Neuronal stem cell (in vitro differentiated cells): ENCODE results near the gene TMPRSS3.
A peak's percentile ranks its signal among the peaks of the same experiment; 100 is the strongest.

Source experiments
- DNase-seq: peaks from one replicate; pipeline ENCODE4 v3.0.0-alpha.2; 2013; ENCODE audit warnings: low spot score
- H2AFZ ChIP-seq: one replicate; pipeline ENCODE4 v1.6.1; 2013; ENCODE audit warnings: mild to moderate bottlenecking, low read length, inconsistent platforms
- H2AK5ac ChIP-seq: 2 replicates; pipeline ENCODE4 v1.6.1; 2013; ENCODE audit warnings: low read depth, mild to moderate bottlenecking, inconsistent platforms, low read length, moderate library complexity, mixed read lengths
- H2BK120ac ChIP-seq: 2 replicates; pipeline ENCODE4 v1.6.1; 2013; ENCODE audit warnings: low read depth, mild to moderate bottlenecking, inconsistent platforms, low read length, moderate library complexity, mixed read lengths
- H2BK12ac ChIP-seq: one replicate; pipeline ENCODE4 v1.6.1; 2013; ENCODE audit warnings: low read length, inconsistent platforms
- H2BK15ac ChIP-seq: 2 replicates; pipeline ENCODE4 v1.6.1; 2013; ENCODE audit warnings: mild to moderate bottlenecking, low read length, inconsistent platforms, mixed read lengths
- H2BK5ac ChIP-seq: one replicate; pipeline ENCODE4 v1.6.1; 2013; ENCODE audit warnings: inconsistent platforms, mild to moderate bottlenecking, low read length, moderate library complexity
- H3K14ac ChIP-seq: one replicate; pipeline ENCODE4 v1.6.1; 2013; ENCODE audit warnings: low read length, inconsistent platforms
- H3K18ac ChIP-seq: 2 replicates; pipeline ENCODE4 v1.6.1; 2013; ENCODE audit warnings: low read length, inconsistent platforms
- H3K23ac ChIP-seq: 2 replicates; pipeline ENCODE4 v1.6.1; 2013; ENCODE audit warnings: low read depth, mild to moderate bottlenecking, mixed read lengths, low read length, inconsistent platforms; ENCODE audit not compliant: poor library complexity
- H3K27ac ChIP-seq: replicated peaks from 3 replicates; pipeline ENCODE4 v1.5.1; 2013; ENCODE audit warnings: low read length, inconsistent platforms
- H3K27me3 ChIP-seq, 3 experiments: 2 replicates each; pipeline ENCODE4 v1.6.1; 2013; ENCODE audit warnings: low read length in 3 of 3, mild to moderate bottlenecking in 2 of 3, inconsistent platforms in 1 of 3, low read depth in 1 of 3, mixed read lengths in 1 of 3, moderate library complexity in 1 of 3; ENCODE audit not compliant: control insufficient read depth in 3 of 3, insufficient read depth in 3 of 3
- H3K36me3 ChIP-seq, 2 donors: replicated peaks in 1 of 2; 2 replicates each; pipeline ENCODE4 v1.6.1; 2013; ENCODE audit warnings: low read length in 2 of 2; ENCODE audit not compliant: control insufficient read depth in 2 of 2, insufficient read depth in 2 of 2
- H3K4ac ChIP-seq: 2 replicates; pipeline ENCODE4 v1.6.1; 2013; ENCODE audit warnings: inconsistent platforms, mild to moderate bottlenecking, low read length, moderate library complexity
- H3K4me1 ChIP-seq, 2 donors: 1 replicate in 1 of 2; 2 replicates in 1 of 2; pipeline ENCODE4 v1.6.1; 2013; ENCODE audit warnings: low read length in 2 of 2, low read depth in 1 of 2; ENCODE audit not compliant: control insufficient read depth in 2 of 2, insufficient read depth in 1 of 2
- H3K4me2 ChIP-seq: one replicate; pipeline ENCODE4 v1.6.1; 2013; ENCODE audit warnings: mild to moderate bottlenecking, low read length, inconsistent platforms; ENCODE audit not compliant: insufficient read depth, poor library complexity, severe bottlenecking
- H3K4me3 ChIP-seq, 2 donors: 2 replicates each; pipeline ENCODE4 v1.5.1; 2013; ENCODE audit warnings: low read length in 2 of 2, mild to moderate bottlenecking in 2 of 2, inconsistent platforms in 1 of 2, moderate library complexity in 1 of 2
- H3K79me1 ChIP-seq: one replicate; pipeline ENCODE4 v1.6.1; 2013; ENCODE audit warnings: low read depth, mild to moderate bottlenecking, inconsistent platforms, low read length, moderate library complexity
- H3K9ac ChIP-seq: one replicate; pipeline ENCODE4 v1.6.1; 2013; ENCODE audit warnings: mild to moderate bottlenecking, low read depth, low read length, inconsistent platforms; ENCODE audit not compliant: poor library complexity
- H3K9me3 ChIP-seq, 2 donors: replicated peaks in 1 of 2; 2 replicates each; pipeline versions ENCODE3 to v1.6.1; 2013; ENCODE audit warnings: low read length in 2 of 2, mild to moderate bottlenecking in 2 of 2, inconsistent platforms in 1 of 2, low read depth in 1 of 2, mixed read lengths in 1 of 2, moderate library complexity in 1 of 2; ENCODE audit not compliant: control insufficient read depth in 2 of 2, insufficient read depth in 1 of 2
- H4K8ac ChIP-seq: one replicate; pipeline ENCODE4 v1.6.1; 2013; ENCODE audit warnings: low read depth, mild to moderate bottlenecking, inconsistent platforms, low read length, moderate library complexity
- H4K91ac ChIP-seq: one replicate; pipeline ENCODE4 v1.6.1; 2013; ENCODE audit warnings: low read length, low read depth, mild to moderate bottlenecking, inconsistent platforms; ENCODE audit not compliant: poor library complexity
- WGBS, 2 donors: extraction: QIAGEN DNeasy Blood & Tissue Kit; methylation state at CpG; one replicate each; pipeline ENCODE4 v1.1.7; 2013; ENCODE audit warnings: missing lambda C conversion rate in 2 of 2, mixed read lengths in 1 of 2; ENCODE audit not compliant: insufficient read length in 2 of 2, insufficient replicate concordance in 1 of 2; ENCODE audit errors: extremely low coverage in 2 of 2; 5-methylcytosine and 5-hydroxymethylcytosine counted together

TMPRSS3 gene

GRCh38 chr21:42443181-42443785, 47.4 kb upstream of the TMPRSS3 start:
- Histone ChIP-seq H2BK12ac (no peak overlapping the region), H4K8ac (no peak overlapping the region), H2BK5ac (peak overlapping the region; percentile 7), H3K36me3 (no peaks in the 10 kb centered on the region), H2AFZ (no peak overlapping the region), H3K14ac (no peak overlapping the region), H4K91ac (no peak overlapping the region), H3K18ac (peak overlapping the region; percentile 35), H3K79me1 (no peaks in the 10 kb centered on the region), H3K4ac (no peak overlapping the region), H2AK5ac (peak overlapping the region; percentile 73), H3K4me2 (no peak overlapping the region), H2BK120ac (no peak overlapping the region), H3K9ac (no peak overlapping the region), H3K4me3 (no peak overlapping the region), H3K4me1 (no peaks in the 10 kb centered on the region), H3K23ac (no peak overlapping the region), H3K27ac (no peak overlapping the region), H2BK15ac (no peak overlapping the region), H3K27me3 (peaks cover 0 to 2% (median 0%) of the 10 kb centered on the region in 3 experiments), H3K9me3 (peaks cover 0 to 2% of the 10 kb centered on the region in 2 donors)
- WGBS, 2 donors: no CpG with 5 or more reads among the region's 15 CpGs
- DNase-seq: no peak

GRCh38 chr21:42441963-42442362, 46.1 kb upstream of the TMPRSS3 start:
- Histone ChIP-seq H3K4ac (no peak overlapping the region), H3K18ac (no peak overlapping the region), H3K23ac (no peak overlapping the region), H3K27me3 (peaks cover 0 to 2% (median 0%) of the 10 kb centered on the region in 3 experiments), H2BK12ac (no peak overlapping the region), H2BK15ac (no peak overlapping the region), H4K8ac (no peak overlapping the region), H2BK5ac (no peak overlapping the region), H3K9ac (no peak overlapping the region), H3K4me3 (no peak overlapping the region), H2AFZ (no peak overlapping the region), H3K79me1 (no peaks in the 10 kb centered on the region), H2BK120ac (no peak overlapping the region), H4K91ac (no peak overlapping the region), H3K14ac (no peak overlapping the region), H2AK5ac (no peak overlapping the region), H3K4me1 (no peaks in the 10 kb centered on the region), H3K36me3 (no peaks in the 10 kb centered on the region), H3K9me3 (no peaks in the 10 kb centered on the region), H3K27ac (no peak overlapping the region), H3K4me2 (no peak overlapping the region)
- WGBS, 2 donors: no CpG with 5 or more reads among the region's 6 CpGs
- no peak for DNase-seq

- H3K9ac ChIP-seq: no peak overlapping the region
- no peak overlapping the region for H3K4me2 ChIP-seq
- no peaks in the 10 kb centered on the region for H3K36me3 ChIP-seq
- no peak overlapping the region for H4K8ac ChIP-seq
- H3K27ac ChIP-seq: no peak overlapping the region
- peaks cover 0 to 2% (median 0%) of the 10 kb centered on the region in 3 experiments for H3K27me3 ChIP-seq
- no peaks in the 10 kb centered on the region for H3K9me3 ChIP-seq
- H3K23ac ChIP-seq: no peak overlapping the region
- H2BK12ac ChIP-seq: no peak overlapping the region
- peak overlapping the region in 1 of 2 donors; percentile 55 for H3K4me3 ChIP-seq
- no peak overlapping the region for H2BK15ac ChIP-seq
- WGBS, 2 donors: no CpG with 5 or more reads among the region's 12 CpGs
- no peak overlapping the region for H2AK5ac ChIP-seq
- H4K91ac ChIP-seq: no peak overlapping the region
- peak overlapping the region; percentile 79 for H3K18ac ChIP-seq
- H3K4ac ChIP-seq: no peak overlapping the region
- H3K14ac ChIP-seq: no peak overlapping the region
- H2AFZ ChIP-seq: no peak overlapping the region
- no peak overlapping the region for H2BK5ac ChIP-seq
- no peak overlapping the region for H2BK120ac ChIP-seq
- H3K79me1 ChIP-seq: no peaks in the 10 kb centered on the region
- no peaks in the 10 kb centered on the region for H3K4me1 ChIP-seq
- no peak for DNase-seq
These were observed 44.4 kb upstream of the TMPRSS3 start for GRCh38 chr21:42440187-42440792.

- no peak overlapping the region for H3K14ac ChIP-seq
- H3K27me3 ChIP-seq: peaks cover 0 to 2% (median 0%) of the 10 kb centered on the region in 3 experiments
- H3K9ac ChIP-seq: no peak overlapping the region
- H4K91ac ChIP-seq: no peak overlapping the region
- H4K8ac ChIP-seq: no peak overlapping the region
- no peaks in the 10 kb centered on the region for H3K9me3 ChIP-seq
- no peak overlapping the region for H2BK5ac ChIP-seq
- no peaks in the 10 kb centered on the region for H3K79me1 ChIP-seq
- H2AFZ ChIP-seq: no peak overlapping the region
- H2AK5ac ChIP-seq: no peak overlapping the region
- H2BK120ac ChIP-seq: no peak overlapping the region
- no peak overlapping the region for H3K18ac ChIP-seq
- no peak overlapping the region for H3K4ac ChIP-seq
- H2BK12ac ChIP-seq: no peak overlapping the region
- peak overlapping the region; percentile 68 for H3K23ac ChIP-seq
- H2BK15ac ChIP-seq: no peak overlapping the region
- WGBS, 2 donors: 100% methylated on average over 3 of the region's 17 CpGs; no CpG with 5 or more reads in 1 of the 2 donors
- DNase-seq: no peak
- H3K4me3 ChIP-seq: peak overlapping the region in 1 of 2 donors; percentile 62
- H3K4me1 ChIP-seq: no peaks in the 10 kb centered on the region
- no peak overlapping the region for H3K27ac ChIP-seq
- no peak overlapping the region for H3K4me2 ChIP-seq
- no peaks in the 10 kb centered on the region for H3K36me3 ChIP-seq
These were observed 43.7 kb upstream of the TMPRSS3 start for GRCh38 chr21:42439284-42440186.
